ENCODE data around the gene PCDHGA6. TPM values are rescaled to one million over a fixed set of nuclear protein-coding genes. Genes with fewer than 3 reads are reported as not detected.

The PCDHGA6 gene
- total RNA-seq, 1 donor from 2014 or later = 2.0 TPM

DNA sequence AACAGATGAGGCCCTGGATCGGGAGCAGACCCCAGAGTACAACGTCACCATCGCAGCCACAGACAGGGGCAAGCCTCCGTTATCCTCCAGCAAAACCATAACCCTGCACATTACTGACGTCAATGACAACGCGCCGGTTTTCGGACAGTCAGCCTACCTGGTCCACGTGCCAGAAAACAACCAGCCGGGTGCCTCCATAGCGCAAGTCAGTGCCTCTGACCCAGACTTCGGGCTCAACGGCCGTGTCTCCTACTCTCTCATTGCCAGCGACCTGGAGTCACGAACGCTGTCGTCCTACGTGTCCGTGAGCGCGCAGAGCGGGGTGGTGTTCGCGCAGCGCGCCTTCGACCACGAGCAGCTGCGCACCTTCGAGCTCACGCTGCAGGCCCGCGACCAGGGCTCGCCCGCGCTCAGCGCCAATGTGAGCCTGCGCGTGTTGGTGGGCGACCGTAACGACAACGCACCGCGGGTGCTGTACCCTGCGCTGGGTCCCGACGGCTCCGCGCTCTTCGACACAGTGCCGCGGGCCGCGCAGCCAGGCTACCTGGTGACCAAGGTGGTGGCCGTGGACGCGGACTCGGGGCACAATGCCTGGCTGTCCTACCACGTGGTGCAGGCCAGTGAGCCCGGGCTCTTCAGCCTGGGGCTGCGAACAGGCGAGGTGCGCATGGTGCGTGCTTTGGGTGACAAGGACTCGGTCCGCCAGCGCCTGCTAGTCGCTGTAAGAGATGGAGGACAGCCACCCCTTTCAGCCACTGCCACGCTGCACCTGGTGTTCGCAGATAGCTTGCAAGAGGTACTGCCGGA is 45.6 kb downstream of the PCDHGA6 start:
- intact Hi-C loops (cut with DNase I) = loop anchor here (5.0 kb wide), 1 partner anchor 143 kb away; no protein-coding TSS in a partner anchor
- TF ChIP-seq, protein P1, sequence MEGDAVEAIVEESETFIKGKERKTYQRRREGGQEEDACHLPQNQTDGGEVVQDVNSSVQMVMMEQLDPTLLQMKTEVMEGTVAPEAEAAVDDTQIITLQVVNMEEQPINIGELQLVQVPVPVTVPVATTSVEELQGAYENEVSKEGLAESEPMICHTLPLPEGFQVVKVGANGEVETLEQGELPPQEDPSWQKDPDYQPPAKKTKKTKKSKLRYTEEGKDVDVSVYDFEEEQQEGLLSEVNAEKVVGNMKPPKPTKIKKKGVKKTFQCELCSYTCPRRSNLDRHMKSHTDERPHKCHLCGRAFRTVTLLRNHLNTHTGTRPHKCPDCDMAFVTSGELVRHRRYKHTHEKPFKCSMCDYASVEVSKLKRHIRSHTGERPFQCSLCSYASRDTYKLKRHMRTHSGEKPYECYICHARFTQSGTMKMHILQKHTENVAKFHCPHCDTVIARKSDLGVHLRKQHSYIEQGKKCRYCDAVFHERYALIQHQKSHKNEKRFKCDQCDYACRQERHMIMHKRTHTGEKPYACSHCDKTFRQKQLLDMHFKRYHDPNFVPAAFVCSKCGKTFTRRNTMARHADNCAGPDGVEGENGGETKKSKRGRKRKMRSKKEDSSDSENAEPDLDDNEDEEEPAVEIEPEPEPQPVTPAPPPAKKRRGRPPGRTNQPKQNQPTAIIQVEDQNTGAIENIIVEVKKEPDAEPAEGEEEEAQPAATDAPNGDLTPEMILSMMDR (IDR thresholded peaks at IDR 0.05) = no peak

DNA sequence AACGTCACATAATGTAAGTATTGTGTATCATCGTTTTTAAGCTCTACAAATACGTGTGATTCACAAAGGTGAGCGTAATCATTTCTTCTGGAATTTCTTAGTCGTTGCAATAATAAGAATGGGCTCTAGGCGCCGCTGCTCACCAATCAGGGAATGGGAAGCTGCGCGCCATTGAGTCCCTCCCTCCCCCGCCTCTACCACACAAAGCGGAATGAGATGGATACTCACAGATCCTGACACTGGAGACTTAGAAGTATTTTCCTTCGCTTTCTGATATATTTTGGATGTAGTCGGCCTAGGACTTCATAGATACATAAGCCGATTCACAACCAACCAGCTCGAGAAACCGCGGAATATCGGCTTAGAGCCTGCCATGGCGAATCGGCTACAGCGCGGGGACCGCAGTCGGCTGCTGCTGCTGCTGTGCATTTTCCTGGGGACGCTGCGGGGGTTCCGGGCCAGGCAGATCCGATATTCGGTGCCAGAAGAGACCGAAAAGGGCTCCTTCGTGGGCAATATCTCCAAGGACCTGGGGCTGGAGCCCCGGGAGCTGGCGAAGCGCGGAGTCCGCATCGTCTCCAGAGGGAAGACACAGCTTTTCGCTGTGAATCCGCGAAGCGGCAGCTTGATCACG is 47.3 kb downstream of the PCDHGA6 start, which contains the start of gene PCDHGA11:
TSS of gene PCDHGA11 (plus strand) at position 197 of the 634 bp plus-strand sequence. CDS start at position 374, 177 bp downstream.
- TF ChIP-seq, protein P1 (IDR thresholded peaks at IDR 0.05) = peak in 1 of 3 experiments; percentile 26
- Histone ChIP-seq H3K4me3 (peak within 1 kb of the TSS; percentile 40 to 44), H3K9me3 (peaks cover 97 to 100% of the 10 kb centered on the region in 2 donors), H3K4me1 (no peaks in the 10 kb centered on the region), H3K27ac (no peak within 1 kb of the TSS), H3K27me3 (no peaks in the 10 kb centered on the region), H3K36me3 (peaks cover 1 to 3% of the 10 kb centered on the region in 2 donors)
- intact Hi-C loops (cut with DNase I) = loop anchor here (5.0 kb wide), 1 partner anchor 106 kb away; no protein-coding TSS in a partner anchor
- no peak for DNase-seq (ENCODE audit: low spot score in 2 of 2)

More for the DNA sequence above, 45.6 kb downstream of the PCDHGA6 start:
- no peak overlapping the region for H3K27ac ChIP-seq
- peaks cover 96 to 100% of the 10 kb centered on the region in 2 donors for H3K9me3 ChIP-seq
- peaks cover 0 to 3% of the 10 kb centered on the region in 2 donors for H3K36me3 ChIP-seq
- no peaks in the 10 kb centered on the region for H3K27me3 ChIP-seq
- peak overlapping the region in 1 of 2 donors; percentile 40 for H3K4me3 ChIP-seq
- no peak for DNase-seq (ENCODE audit: low spot score in 2 of 2)
- H3K4me1 ChIP-seq = no peaks in the 10 kb centered on the region

DNA sequence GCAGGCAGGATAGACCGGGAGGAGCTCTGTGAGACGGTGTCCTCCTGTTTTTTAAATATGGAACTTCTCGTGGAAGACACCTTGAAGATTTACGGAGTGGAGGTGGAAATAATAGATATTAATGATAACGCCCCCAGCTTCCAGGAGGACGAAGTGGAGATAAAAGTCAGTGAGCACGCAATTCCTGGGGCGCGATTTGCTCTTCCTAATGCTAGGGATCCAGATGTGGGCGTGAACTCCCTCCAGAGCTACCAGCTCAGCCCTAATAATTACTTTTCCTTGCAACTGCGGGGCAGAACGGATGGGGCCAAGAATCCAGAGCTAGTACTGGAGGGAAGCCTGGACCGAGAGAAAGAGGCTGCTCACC is 47.8 kb downstream of the PCDHGA6 start:
- TF ChIP-seq, protein P1 (IDR thresholded peaks at IDR 0.05) = no peak
- intact Hi-C loops (cut with DNase I) = loop anchor here (5.0 kb wide), 1 partner anchor 106 kb away; no protein-coding TSS in a partner anchor
- Histone ChIP-seq H3K27ac (no peak overlapping the region), H3K4me3 (peak overlapping the region; percentile 32 to 44), H3K36me3 (peaks cover 3% of the 10 kb centered on the region in 2 donors), H3K9me3 (peaks cover 97 to 100% of the 10 kb centered on the region in 2 donors), H3K27me3 (no peaks in the 10 kb centered on the region), H3K4me1 (no peaks in the 10 kb centered on the region)
- no peak for DNase-seq (ENCODE audit: low spot score in 2 of 2)

DNA sequence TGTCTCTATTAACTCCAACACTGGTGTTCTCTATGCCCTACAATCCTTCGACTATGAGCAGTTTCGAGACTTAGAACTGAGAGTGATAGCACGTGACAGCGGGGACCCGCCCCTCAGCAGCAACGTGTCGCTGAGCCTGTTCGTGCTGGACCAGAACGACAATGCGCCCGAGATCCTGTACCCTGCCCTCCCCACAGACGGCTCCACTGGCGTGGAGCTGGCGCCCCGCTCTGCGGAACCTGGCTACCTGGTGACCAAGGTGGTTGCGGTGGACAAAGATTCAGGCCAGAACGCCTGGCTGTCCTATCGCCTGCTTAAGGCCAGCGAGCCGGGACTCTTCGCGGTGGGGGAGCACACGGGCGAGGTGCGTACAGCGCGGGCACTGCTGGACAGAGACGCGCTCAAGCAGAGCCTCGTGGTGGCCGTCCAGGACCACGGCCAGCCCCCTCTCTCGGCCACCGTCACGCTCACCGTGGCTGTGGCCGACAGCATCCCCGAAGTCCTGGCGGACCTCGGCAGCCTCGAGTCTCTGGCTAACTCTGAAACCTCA is 49.1 kb downstream of the PCDHGA6 start:
- peaks cover 97 to 100% of the 10 kb centered on the region in 2 donors for H3K9me3 ChIP-seq
- TF ChIP-seq, protein P1 (IDR thresholded peaks at IDR 0.05) = no peak
- intact Hi-C loops (cut with DNase I) = loop anchor here (5.0 kb wide), 1 partner anchor 104 kb away; no protein-coding TSS in a partner anchor
- H3K36me3 ChIP-seq = peaks cover 3% of the 10 kb centered on the region in 2 donors
- no peaks in the 10 kb centered on the region for H3K4me1 ChIP-seq
- DNase-seq (ENCODE audit: low spot score in 2 of 2) = no peak
- no peak overlapping the region for H3K27ac ChIP-seq
- no peak overlapping the region for H3K4me3 ChIP-seq
- no peaks in the 10 kb centered on the region for H3K27me3 ChIP-seq

DNA sequence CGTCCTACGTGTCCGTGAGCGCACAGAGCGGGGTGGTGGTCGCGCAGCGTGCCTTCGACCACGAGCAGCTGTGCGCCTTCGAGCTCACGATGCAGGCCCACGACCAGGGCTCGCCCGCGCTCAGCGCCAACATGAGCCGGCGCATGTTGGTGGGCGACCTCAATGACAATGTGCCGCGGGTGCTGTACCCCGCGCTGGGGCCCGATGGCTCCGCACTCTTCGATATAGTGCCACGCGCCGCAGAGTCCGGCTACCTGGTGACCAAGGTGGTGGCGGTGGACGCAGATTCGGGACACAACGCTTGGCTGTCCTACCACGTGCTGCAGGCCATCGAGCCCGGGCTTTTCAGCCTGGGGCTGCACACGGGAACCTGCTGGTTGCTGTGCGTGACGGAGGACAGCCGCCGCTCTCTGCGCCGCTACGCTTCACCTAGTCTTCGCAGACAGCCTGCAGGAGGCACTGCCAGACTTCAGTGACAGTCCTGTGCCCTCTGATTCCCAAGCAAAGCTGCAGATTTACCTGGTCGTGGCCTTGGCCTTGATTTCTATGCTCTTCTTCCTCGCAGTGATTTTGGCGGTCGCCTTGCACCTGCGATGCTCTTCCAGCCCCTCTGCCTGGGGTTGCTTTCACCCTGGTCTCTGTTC is 54.2 kb downstream of the PCDHGA6 start:
- TF ChIP-seq, protein P1 (IDR thresholded peaks at IDR 0.05) = no peak
- Histone ChIP-seq H3K27ac (no peak overlapping the region), H3K36me3 (peaks cover 0 to 3% of the 10 kb centered on the region in 2 donors), H3K27me3 (no peaks in the 10 kb centered on the region), H3K4me1 (no peaks in the 10 kb centered on the region), H3K9me3 (peaks cover 97 to 100% of the 10 kb centered on the region in 2 donors), H3K4me3 (peak overlapping the region in 1 of 2 donors; percentile 35)
- intact Hi-C loops (cut with DNase I) = no loop called here
- no peak for DNase-seq (ENCODE audit: low spot score in 2 of 2)
